Breast epithelium (tissue), 3 donors: ENCODE measurements around the gene WNT3.

Source experiments
- POLR2A ChIP-seq: fragments of 450-650 bp; IDR thresholded peaks from one replicate; pipeline ENCODE4 v1.6.1; 2016; ENCODE audit warnings: antibody characterized with exemption, mild to moderate bottlenecking, moderate library complexity
- TF ChIP-seq, protein P1 (sequence below), 3 donors: fragments of 450-650 bp; IDR thresholded peaks; one replicate each; pipeline ENCODE4 v1.5.1; 2016 to 2017; ENCODE audit warnings: antibody characterized with exemption in 3 of 3, mild to moderate bottlenecking in 3 of 3, moderate library complexity in 3 of 3

DNA sequence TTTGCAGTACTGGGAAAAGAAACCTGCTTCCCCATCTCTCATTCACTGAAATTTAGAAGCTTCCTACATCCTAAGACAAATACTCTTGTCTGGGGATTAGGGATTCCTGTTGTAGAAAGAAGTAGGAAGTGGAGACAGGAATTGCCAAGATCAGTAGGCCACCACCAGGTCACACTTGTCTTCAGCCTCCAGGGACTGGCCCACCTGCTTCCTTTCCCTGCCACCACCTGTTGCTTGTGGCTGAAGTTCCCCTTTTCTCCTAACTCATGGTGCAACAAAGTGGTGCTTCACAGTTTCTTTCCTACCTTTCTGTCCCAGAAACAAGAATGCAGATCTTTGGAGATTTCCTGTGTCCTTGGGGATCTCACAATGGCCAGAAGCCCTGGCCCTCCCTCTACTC is 82.4 kb downstream of the WNT3 start:
- TF ChIP-seq, protein P1, sequence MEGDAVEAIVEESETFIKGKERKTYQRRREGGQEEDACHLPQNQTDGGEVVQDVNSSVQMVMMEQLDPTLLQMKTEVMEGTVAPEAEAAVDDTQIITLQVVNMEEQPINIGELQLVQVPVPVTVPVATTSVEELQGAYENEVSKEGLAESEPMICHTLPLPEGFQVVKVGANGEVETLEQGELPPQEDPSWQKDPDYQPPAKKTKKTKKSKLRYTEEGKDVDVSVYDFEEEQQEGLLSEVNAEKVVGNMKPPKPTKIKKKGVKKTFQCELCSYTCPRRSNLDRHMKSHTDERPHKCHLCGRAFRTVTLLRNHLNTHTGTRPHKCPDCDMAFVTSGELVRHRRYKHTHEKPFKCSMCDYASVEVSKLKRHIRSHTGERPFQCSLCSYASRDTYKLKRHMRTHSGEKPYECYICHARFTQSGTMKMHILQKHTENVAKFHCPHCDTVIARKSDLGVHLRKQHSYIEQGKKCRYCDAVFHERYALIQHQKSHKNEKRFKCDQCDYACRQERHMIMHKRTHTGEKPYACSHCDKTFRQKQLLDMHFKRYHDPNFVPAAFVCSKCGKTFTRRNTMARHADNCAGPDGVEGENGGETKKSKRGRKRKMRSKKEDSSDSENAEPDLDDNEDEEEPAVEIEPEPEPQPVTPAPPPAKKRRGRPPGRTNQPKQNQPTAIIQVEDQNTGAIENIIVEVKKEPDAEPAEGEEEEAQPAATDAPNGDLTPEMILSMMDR (IDR thresholded peaks at IDR 0.05) = no peak
- no peak for TF ChIP-seq POLR2A
